ENCODE results near the gene RUBCNL.
"Not testable (repeated sequence)": the region's sequence is repeated elsewhere in the genome, so short reads cannot be mapped to it uniquely, and the experiment has no call there.

The RUBCNL gene

GRCh38 chr13:46387064-46387851 lies at the start of gene RUBCNL:
TSS of gene RUBCNL (minus strand) at chr13:46387252. CDS start at chr13:46372475, 14,777 bp downstream.
- DNase-seq (ENCODE audit: low read depth in 4 of 4, low spot score in 1 of 4) = peak in 2 of 4 experiments; percentile 18 to 33

GRCh38 chr13:46429558-46429957 lies 42.5 kb upstream of the RUBCNL start:
- not testable (repeated sequence) for DNase-seq (ENCODE audit: low read depth in 4 of 4, low spot score in 1 of 4)

GRCh38 chr13:46405457-46405856 lies 18.4 kb upstream of the RUBCNL start:
- no peak for DNase-seq (ENCODE audit: low read depth in 4 of 4, low spot score in 1 of 4)

- DNase-seq (ENCODE audit: low read depth in 4 of 4, low spot score in 1 of 4) = no peak
Measured at GRCh38 chr13:46404733-46405100, 17.7 kb upstream of the RUBCNL start.

GRCh38 chr13:46403851-46404732 lies 17.0 kb upstream of the RUBCNL start:
- DNase-seq (ENCODE audit: low read depth in 4 of 4, low spot score in 1 of 4) = no peak

- no peak for DNase-seq (ENCODE audit: low read depth in 4 of 4, low spot score in 1 of 4)
Measured at GRCh38 chr13:46402178-46402577, 15.1 kb upstream of the RUBCNL start.

GRCh38 chr13:46401432-46401831 lies 14.4 kb upstream of the RUBCNL start:
- DNase-seq (ENCODE audit: low read depth in 4 of 4, low spot score in 1 of 4) = no peak

- no peak for DNase-seq (ENCODE audit: low read depth in 4 of 4, low spot score in 1 of 4)
Measured at GRCh38 chr13:46396341-46396740, 9.3 kb upstream of the RUBCNL start.

- DNase-seq (ENCODE audit: low read depth in 4 of 4, low spot score in 1 of 4) = no peak
Measured at GRCh38 chr13:46392967-46393366, 5.9 kb upstream of the RUBCNL start.

GRCh38 chr13:46389457-46390451 lies 2.7 kb upstream of the RUBCNL start:
- no peak for DNase-seq (ENCODE audit: low read depth in 4 of 4, low spot score in 1 of 4)

GRCh38 chr13:46388846-46389245 lies 1.8 kb upstream of the RUBCNL start:
- no peak for DNase-seq (ENCODE audit: low read depth in 4 of 4, low spot score in 1 of 4)

- DNase-seq (ENCODE audit: low read depth in 4 of 4, low spot score in 1 of 4) = no peak
Measured at GRCh38 chr13:46388308-46388707, 1.3 kb upstream of the RUBCNL start.

GRCh38 chr13:46386392-46387063 lies 524 bp downstream of the RUBCNL start:
- DNase-seq (ENCODE audit: low read depth in 4 of 4, low spot score in 1 of 4) = no peak

GRCh38 chr13:46385946-46386345 lies 1.1 kb downstream of the RUBCNL start:
- DNase-seq (ENCODE audit: low read depth in 4 of 4, low spot score in 1 of 4) = no peak

GRCh38 chr13:46383383-46383782 lies 3.7 kb downstream of the RUBCNL start:
- no peak for DNase-seq (ENCODE audit: low read depth in 4 of 4, low spot score in 1 of 4)

- DNase-seq (ENCODE audit: low read depth in 4 of 4, low spot score in 1 of 4) = no peak
Measured at GRCh38 chr13:46382224-46382623, 4.8 kb downstream of the RUBCNL start.

- DNase-seq (ENCODE audit: low read depth in 4 of 4, low spot score in 1 of 4) = no peak
Measured at GRCh38 chr13:46380242-46380641, 6.8 kb downstream of the RUBCNL start.

- DNase-seq (ENCODE audit: low read depth in 4 of 4, low spot score in 1 of 4) = no peak
Measured at GRCh38 chr13:46379611-46380010, 7.4 kb downstream of the RUBCNL start.

GRCh38 chr13:46378411-46378810 lies 8.6 kb downstream of the RUBCNL start:
- no peak for DNase-seq (ENCODE audit: low read depth in 4 of 4, low spot score in 1 of 4)

- DNase-seq (ENCODE audit: low read depth in 4 of 4, low spot score in 1 of 4) = no peak
Measured at GRCh38 chr13:46377554-46377953, 9.5 kb downstream of the RUBCNL start.

Data from stimulated activated CD4-positive, alpha-beta T cell treated with anti-CD3 and anti-CD28 coated beads, Interleukin-1b, Interleukin-23, amount 100 ng/mL, for 24 hours (primary cell).